ENCODE data around the gene TARBP1.
A peak's percentile ranks its signal among the peaks of the same experiment; 100 is the strongest.
"Not testable (repeated sequence)": the region's sequence is repeated elsewhere in the genome, so short reads cannot be mapped to it uniquely, and the experiment has no call there.

The TARBP1 gene

GRCh38 chr1:234381699-234382555, 97.1 kb downstream of the TARBP1 start:
- no peak for FAIRE-seq

- not testable (repeated sequence) for FAIRE-seq
Measured at GRCh38 chr1:234379591-234380109, 99.3 kb downstream of the TARBP1 start.

DNA sequence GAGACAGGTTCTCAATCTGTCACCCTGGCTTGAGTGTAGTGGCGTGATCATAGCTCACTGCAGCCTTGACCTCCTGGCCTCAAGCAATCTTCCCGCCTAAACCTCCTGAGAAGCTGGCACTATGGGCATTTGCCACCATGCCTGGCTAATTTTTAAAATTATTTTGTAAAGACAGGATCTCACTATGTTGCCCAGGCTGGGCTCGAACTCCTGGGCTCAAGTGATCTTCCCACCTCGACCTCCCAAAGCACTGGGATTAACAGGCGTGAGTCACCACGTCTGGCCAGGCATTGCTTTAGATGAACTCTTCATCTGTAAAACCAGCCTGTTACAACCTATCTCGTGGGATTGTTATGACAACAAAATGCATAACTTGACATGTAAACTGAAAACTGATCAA, 103.3 kb downstream of the TARBP1 start:
- FAIRE-seq: no peak

DNA sequence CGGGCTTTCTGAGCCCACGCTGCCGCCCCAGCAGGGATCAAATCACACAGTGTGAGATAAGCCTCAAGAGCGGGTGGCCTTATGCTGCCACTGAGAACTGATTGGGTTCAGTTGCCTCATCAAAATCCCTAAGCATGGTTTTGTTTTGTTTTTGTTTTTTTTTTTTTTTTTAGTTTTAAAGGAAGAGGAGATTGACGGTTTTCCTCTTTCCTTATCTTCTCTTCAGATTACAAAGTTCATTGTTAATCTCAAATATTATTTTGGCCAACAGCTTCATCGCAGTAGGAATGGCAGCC, 105.1 kb downstream of the TARBP1 start:
- FAIRE-seq: no peak

- peak; percentile 31 for FAIRE-seq
Measured at GRCh38 chr1:234373064-234373958, 105.7 kb downstream of the TARBP1 start, which contains the start of gene COA6. TSS of gene COA6 (plus strand) at chr1:234373456. CDS start at chr1:234373467, 11 bp downstream.

GRCh38 chr1:234372011-234372757, 106.8 kb downstream of the TARBP1 start:
- FAIRE-seq: no peak

DNA sequence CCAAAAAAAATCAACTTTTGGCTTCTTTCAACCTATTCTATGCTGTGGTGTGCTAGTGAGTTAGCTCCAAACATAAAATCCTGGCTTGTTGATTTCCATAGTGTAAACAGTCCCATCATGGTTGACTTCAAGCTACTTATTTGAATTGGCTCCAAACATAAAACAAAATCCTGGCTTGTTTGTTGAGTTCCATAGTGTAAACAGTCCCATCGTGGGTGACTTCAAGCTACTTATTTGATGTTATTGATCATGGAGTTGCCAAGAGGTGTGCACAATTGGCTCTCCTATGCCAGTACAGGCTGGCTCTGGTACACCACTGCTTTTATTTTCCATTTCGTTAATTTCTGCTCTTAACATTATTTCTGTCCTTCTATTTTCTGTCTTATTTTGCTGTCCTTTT, 107.6 kb downstream of the TARBP1 start:
- FAIRE-seq: no peak

- no peak for FAIRE-seq
Measured at GRCh38 chr1:234369784-234370183, 109.2 kb downstream of the TARBP1 start.

- no peak for FAIRE-seq
Measured at GRCh38 chr1:234369033-234369430, 109.9 kb downstream of the TARBP1 start.

- FAIRE-seq: no peak
Measured at GRCh38 chr1:234368320-234369032, 110.5 kb downstream of the TARBP1 start.

- no peak for FAIRE-seq
Measured at GRCh38 chr1:234362558-234362957, 116.4 kb downstream of the TARBP1 start.

- no peak for FAIRE-seq
Measured at GRCh38 chr1:234361102-234361603, 117.8 kb downstream of the TARBP1 start.

- no peak for FAIRE-seq
Measured at GRCh38 chr1:234357831-234358230, 121.1 kb downstream of the TARBP1 start.

DNA sequence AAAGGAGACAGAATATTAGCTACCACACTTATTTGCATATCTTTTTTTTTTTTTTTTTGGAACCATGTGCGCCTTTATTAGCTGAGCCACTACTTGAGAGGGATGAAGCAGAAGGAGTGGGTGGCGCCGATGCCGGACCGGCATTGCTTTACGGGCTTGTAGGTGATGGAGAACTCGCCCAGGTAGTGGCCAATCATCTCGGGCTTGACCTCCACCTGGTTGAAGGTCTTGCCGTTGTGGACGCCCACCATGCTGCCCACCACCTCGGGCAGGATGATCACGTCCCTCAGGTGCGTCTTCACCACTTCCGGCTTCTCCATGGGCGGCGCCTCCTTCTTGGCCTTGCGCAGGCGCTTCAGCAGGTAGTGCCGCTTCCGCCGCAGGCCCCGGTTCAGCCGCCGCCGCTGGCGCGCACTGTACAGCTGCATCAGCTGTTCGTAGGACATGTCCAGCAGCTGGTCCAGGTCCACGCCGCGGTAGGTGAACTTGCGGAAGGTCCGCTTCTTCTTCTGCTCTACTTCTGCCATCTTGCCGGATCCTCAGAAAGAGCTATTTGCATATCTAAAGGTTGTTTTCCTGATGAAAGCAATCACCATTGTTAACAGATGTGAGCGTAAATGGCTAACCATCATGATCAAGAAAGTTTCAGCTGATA, 122.2 kb downstream of the TARBP1 start:
- not testable (repeated sequence) for FAIRE-seq

GRCh38 chr1:234355782-234356510, 123.0 kb downstream of the TARBP1 start:
- no peak for FAIRE-seq

DNA sequence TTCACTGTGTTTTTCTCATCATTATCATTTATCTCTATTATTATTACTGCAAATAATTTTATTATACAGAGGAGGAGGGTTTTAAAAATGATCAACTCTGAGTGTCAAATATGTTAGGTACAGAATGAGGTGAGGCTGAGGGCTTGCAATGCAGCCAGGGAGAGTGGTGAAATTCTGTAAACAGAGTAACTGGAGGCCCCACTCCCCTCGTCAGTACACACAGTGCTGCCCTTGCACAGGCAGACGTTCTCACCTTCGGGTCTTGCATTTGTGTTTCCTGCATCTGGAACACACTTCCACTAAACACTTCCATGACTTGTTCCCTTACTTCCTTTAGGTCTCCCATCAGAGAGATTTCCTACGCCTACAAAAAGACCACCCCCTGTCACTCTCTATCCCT, 130.0 kb downstream of the TARBP1 start:
- no peak for FAIRE-seq

GRCh38 chr1:234345237-234345636, 133.7 kb downstream of the TARBP1 start:
- no peak for FAIRE-seq

DNA sequence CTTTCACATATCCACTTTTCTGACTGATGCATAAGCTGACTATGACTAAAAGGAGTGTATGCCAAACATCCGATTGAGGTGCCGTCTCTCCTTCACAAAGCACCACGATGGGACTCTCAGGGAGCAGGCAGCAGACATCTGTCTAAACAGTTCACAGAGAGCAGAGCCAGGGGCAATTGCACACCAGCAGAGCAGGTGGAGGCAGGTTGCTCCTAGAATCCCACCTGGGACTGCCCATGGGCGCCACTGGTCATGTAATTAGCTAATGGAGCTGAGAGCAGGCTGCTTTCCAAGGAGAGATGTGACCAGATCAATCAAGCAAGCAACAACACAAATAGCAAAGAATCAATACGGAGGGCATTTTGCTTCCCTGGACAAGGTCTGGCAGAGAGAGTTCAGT, 136.2 kb downstream of the TARBP1 start:
- no peak for FAIRE-seq
